ENCODE measurements around the gene LMF1. TPM values are rescaled to one million over a fixed set of nuclear protein-coding genes. Genes with fewer than 3 reads are reported as not detected.

LMF1 gene
- total and polyA plus RNA-seq, 8 donors = 7.6 to 121 (median 15.8) TPM

DNA sequence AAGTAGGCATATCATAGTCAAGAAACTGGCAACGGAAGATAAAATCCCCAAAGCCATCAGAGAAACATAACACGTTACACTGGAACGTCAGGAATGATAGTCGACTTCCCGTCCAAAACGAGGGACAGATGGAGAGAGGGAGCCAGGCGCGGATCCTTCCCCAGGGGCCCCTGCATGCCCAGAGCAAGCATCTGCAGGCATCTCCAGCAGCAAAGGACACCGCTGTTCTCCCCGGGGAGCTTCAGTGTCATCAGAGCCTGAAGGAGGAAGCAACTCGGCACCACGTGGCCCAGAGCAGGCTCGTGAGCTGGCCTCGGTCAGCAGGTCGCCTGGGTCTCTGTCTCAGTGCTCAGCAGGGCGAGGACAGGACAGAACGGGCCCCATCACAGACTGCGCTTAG, 50.1 kb downstream of the LMF1 start:
- H3K9me3 ChIP-seq = no peaks in the 10 kb centered on the region
- H3K4me3 ChIP-seq = no peak overlapping the region
- H3K27me3 ChIP-seq = no peaks in the 10 kb centered on the region
- peaks cover 0 to 7% (median 0%) of the 10 kb centered on the region in 4 donors for H3K4me1 ChIP-seq
- DNase-seq = peak in 1 of 2 donors; percentile 51
- intact Hi-C loops (cut with DNase I; ENCODE audit: low total_unique reads) = no loop called here
- H3K36me3 ChIP-seq = peaks cover 0 to 59% (median 26%) of the 10 kb centered on the region in 4 donors
- peak overlapping the region in 2 of 5 donors; percentile 26 to 29 for H3K27ac ChIP-seq
- TF ChIP-seq, protein P1, sequence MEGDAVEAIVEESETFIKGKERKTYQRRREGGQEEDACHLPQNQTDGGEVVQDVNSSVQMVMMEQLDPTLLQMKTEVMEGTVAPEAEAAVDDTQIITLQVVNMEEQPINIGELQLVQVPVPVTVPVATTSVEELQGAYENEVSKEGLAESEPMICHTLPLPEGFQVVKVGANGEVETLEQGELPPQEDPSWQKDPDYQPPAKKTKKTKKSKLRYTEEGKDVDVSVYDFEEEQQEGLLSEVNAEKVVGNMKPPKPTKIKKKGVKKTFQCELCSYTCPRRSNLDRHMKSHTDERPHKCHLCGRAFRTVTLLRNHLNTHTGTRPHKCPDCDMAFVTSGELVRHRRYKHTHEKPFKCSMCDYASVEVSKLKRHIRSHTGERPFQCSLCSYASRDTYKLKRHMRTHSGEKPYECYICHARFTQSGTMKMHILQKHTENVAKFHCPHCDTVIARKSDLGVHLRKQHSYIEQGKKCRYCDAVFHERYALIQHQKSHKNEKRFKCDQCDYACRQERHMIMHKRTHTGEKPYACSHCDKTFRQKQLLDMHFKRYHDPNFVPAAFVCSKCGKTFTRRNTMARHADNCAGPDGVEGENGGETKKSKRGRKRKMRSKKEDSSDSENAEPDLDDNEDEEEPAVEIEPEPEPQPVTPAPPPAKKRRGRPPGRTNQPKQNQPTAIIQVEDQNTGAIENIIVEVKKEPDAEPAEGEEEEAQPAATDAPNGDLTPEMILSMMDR (IDR thresholded peaks at IDR 0.05) = no peak
- TF ChIP-seq POLR2AphosphoS5 (IDR thresholded peaks at IDR 0.05) = no peak
- TF ChIP-seq EP300 (IDR thresholded peaks at IDR 0.05) = no peak
- no peak for TF ChIP-seq POLR2A (IDR thresholded peaks at IDR 0.05)
- WGBS, 5 donors = 67 to 88% (median 84%) methylated on average over 15 to 18 of the region's 18 CpGs

DNA sequence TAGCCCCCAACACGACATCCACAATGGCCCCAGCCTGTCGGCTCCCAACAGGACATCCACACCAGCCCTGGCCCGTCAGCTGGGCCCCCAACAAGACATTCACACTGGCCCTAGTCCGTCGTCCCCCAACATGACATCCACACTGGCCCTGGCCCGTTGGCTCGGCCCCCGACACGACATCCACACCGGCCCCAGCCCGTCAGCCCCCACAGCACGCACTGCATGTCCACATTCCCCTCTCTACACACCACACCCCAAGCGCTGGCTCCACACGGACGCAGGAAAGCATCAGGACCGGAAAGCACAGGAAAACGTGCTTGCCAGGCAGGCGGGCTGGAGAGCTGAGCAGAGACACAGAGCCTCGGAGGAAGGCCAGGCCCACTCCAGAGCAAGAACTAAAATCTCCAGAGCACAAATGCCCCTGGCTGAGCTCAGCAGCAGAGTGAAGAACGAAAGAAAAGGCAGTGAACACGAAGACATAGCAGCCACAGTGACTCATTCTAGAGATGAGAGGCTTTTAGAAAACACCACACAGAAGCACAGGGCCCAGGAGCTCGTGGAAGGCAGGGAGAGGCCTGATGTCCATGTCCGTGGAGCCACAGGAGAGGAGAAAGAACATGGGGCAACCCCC, 50.6 kb downstream of the LMF1 start:
- 79 to 85% (median 80%) methylated on average over 23 of the region's 23 CpGs for WGBS, 5 donors
- DNase-seq = peak in 1 of 2 donors; percentile 61
- intact Hi-C loops (cut with DNase I; ENCODE audit: low total_unique reads) = no loop called here
- TF ChIP-seq POLR2AphosphoS5 (IDR thresholded peaks at IDR 0.05) (no peak), POLR2A (IDR thresholded peaks at IDR 0.05) (no peak), EP300 (IDR thresholded peaks at IDR 0.05) (no peak)
- TF ChIP-seq, protein P1 (IDR thresholded peaks at IDR 0.05) = no peak
- Histone ChIP-seq H3K4me3 (no peak overlapping the region), H3K27ac (peak overlapping the region in 4 of 5 donors; percentile 5 to 57 (median 28)), H3K9me3 (no peaks in the 10 kb centered on the region), H3K27me3 (no peaks in the 10 kb centered on the region), H3K36me3 (peaks cover 0 to 57% (median 26%) of the 10 kb centered on the region in 4 donors), H3K4me1 (peaks cover 0 to 7% (median 0%) of the 10 kb centered on the region in 4 donors)

DNA sequence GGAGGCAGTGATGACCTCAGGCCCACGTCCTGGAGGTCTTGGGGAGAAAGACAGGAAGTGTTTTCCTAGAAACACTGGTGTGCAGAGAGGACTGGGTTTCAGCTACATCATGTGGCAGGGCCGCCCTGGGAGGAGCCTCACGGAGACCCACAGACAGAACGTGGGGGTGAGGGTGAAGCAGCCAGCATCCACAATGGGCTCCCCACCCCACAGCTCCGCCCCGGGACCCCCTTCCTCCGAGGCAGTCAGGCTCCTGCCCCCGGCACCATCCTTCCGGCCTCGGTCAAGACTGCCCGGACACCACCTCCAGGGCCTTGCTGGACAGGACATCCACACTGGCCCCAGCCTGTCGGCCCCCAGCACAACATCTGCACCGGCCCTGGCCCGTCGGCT, 51.1 kb downstream of the LMF1 start:
- no peaks in the 10 kb centered on the region for H3K27me3 ChIP-seq
- WGBS, 5 donors = 89 to 94% (median 92%) methylated on average over 7 to 15 of the region's 15 CpGs
- H3K9me3 ChIP-seq = no peaks in the 10 kb centered on the region
- intact Hi-C loops (cut with DNase I; ENCODE audit: low total_unique reads) = no loop called here
- H3K4me1 ChIP-seq = peaks cover 0 to 7% (median 0%) of the 10 kb centered on the region in 4 donors
- H3K36me3 ChIP-seq = peaks cover 0 to 52% (median 25%) of the 10 kb centered on the region in 4 donors
- no peak for DNase-seq
- TF ChIP-seq EP300 (IDR thresholded peaks at IDR 0.05) (no peak), POLR2AphosphoS5 (IDR thresholded peaks at IDR 0.05) (no peak), POLR2A (IDR thresholded peaks at IDR 0.05) (no peak)
- TF ChIP-seq, protein P1 (IDR thresholded peaks at IDR 0.05) = no peak
- H3K4me3 ChIP-seq = no peak overlapping the region
- H3K27ac ChIP-seq = peak overlapping the region in 4 of 5 donors; percentile 5 to 57 (median 28)

DNA sequence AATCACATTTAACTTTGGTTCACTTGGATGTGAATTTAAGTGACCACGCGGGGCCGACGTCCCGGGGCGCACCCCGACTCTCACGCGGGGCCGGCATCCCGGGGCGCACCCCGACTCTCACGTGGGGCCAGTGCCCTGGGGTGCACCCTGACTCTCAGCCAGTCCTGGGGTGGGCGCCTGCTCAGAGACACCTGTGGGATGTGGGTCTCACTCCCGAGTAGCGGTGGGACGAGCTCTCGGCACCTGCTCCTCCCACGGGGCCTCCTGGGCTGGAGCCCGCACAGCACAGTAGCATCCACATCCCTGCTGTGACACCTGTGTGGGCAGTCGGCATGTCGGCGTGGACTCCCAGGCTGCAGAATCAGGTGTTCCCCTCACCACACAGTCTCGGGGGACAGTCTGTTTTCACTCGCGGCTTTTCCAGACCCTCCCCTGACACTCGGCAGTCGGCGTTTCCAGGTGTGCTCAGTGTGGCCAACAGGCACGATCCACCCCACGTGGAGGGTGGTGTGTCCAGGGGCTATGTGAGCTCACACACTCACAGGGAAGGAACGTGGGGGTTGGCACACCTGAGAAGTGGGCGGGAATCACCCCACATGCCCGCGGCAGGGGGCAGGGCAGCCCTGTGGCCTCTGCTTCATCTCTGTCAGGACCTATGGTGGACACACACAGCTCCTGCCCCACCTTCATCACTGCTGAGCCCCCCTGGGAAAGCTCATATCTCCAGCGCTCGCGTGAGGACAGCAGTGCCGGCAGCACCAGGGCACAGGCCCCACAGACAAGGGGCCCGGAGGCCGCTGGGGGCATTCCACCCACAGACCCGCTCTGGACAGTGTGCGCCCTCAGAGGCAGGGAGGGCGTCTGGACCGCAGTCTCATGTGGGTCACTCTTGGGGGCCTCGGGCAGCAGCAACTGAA, 51.8 kb downstream of the LMF1 start:
- WGBS, 5 donors = 92 to 95% (median 94%) methylated on average over 26 to 47 of the region's 47 CpGs
- H3K27ac ChIP-seq = peak overlapping the region in 1 of 5 donors; percentile 57
- no peak for TF ChIP-seq EP300 (IDR thresholded peaks at IDR 0.05)
- no peak for TF ChIP-seq POLR2AphosphoS5 (IDR thresholded peaks at IDR 0.05)
- TF ChIP-seq, protein P1 (IDR thresholded peaks at IDR 0.05) = no peak
- no peak for TF ChIP-seq POLR2A (IDR thresholded peaks at IDR 0.05)
- no peaks in the 10 kb centered on the region for H3K27me3 ChIP-seq
- intact Hi-C loops (cut with DNase I; ENCODE audit: low total_unique reads) = no loop called here
- H3K4me1 ChIP-seq = peaks cover 0 to 7% (median 0%) of the 10 kb centered on the region in 4 donors
- peaks cover 0 to 48% (median 24%) of the 10 kb centered on the region in 4 donors for H3K36me3 ChIP-seq
- H3K9me3 ChIP-seq = no peaks in the 10 kb centered on the region
- no peak overlapping the region for H3K4me3 ChIP-seq
- no peak for DNase-seq
